Activated CD8-positive, alpha-beta memory T cell treated with anti-CD3 and anti-CD28 coated beads, Interleukin-2, amount 50 U/mL, for 4 hours (primary cell): ENCODE results near the gene GPC5.
"Not testable (repeated sequence)": the region's sequence is repeated elsewhere in the genome, so short reads cannot be mapped to it uniquely, and the experiment has no call there.

Experiments
- DNase-seq: peaks from one replicate; pipeline ENCODE4 v3.0.0-alpha.2; 2020

The GPC5 gene

DNA sequence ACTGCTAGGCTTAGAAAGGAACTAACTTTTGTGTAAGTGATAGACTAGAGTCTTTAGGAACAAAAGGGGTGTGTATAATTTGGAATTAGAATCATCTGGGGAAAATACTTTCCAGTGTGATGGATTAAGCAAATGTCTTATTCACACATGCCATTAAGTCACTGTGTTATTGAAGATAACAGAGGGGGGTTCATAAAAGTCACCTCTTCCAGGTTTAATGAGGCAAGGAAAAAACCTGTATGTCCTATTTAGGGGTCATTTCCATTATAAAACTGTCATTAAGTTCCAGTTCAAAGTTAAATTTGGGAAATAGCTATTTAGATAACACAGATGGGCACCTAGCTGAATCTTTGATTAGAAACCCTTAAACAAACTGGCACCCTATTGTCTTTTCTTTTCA lies 1323.2 kb downstream of the GPC5 start:
- DNase-seq: no peak

DNA sequence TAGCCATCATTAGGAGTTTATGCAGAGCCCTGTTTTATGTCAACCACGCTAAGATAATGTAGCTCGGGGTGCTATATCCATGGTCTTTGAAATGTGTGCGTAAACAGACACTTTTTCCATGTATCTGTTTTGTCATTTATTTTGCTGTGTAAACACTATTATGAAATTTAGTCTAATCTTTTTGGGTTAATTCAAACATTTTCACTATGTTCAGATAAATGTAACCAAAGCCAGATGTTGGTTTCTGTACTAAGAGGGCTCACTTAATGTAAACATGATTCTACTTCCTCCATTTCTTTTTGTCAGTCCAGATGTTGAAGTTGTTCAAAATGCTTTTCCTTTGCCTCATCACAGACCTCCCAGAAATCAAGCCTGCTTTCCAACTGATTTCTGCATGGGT lies 1328.7 kb downstream of the GPC5 start:
- no peak for DNase-seq

GRCh38 chr13:92734068-92734467 lies 1335.6 kb downstream of the GPC5 start:
- DNase-seq: no peak

- DNase-seq: no peak
Observed at GRCh38 chr13:92734545-92734944, 1336.1 kb downstream of the GPC5 start.

DNA sequence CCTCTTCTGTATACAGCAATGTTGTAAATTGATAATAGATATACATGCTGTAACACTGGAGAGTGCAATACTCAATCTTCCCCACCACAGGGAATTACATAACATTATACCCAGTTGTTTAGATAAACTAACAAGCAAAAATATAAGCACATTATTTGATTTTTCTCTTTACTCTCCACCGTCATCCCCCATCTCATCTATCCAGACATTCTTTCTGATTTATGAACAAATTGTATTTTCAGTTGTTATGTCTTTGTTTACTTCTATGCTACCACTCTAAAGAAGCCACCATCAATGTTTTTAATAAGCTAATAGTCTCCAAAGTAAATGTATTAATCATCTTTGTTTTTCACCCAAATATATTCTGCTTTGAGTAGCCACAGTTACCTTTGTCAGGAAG lies 1337.5 kb downstream of the GPC5 start:
- DNase-seq: no peak

DNA sequence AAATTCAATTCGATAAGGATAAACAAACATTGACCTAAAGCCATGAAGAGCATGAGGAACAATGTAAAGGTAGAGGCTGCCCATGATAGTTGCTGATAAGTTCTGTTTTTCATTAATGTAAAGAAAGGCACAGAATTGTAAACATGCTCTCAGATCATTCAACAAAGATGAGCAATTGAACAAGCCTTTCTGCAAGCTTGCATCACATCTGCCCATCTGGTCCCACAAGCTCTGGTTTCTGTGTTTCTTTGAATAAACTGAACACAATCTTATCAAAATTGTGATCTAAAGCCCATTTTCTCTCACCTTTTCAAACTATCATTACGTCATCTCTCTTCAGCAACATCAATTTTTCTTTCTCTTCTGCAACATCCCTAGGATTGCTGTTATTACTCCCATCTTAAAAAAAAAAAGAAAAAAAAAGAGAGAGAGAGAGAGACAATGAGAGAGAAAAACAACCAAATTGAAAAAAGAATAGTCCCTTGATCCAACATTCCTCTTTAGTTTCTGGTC lies 1340.9 kb downstream of the GPC5 start:
- no peak for DNase-seq

- DNase-seq: no peak
Observed at GRCh38 chr13:92743992-92744391, 1345.6 kb downstream of the GPC5 start.

GRCh38 chr13:92745258-92745657 lies 1346.8 kb downstream of the GPC5 start:
- no peak for DNase-seq

- not testable (repeated sequence) for DNase-seq
Observed at GRCh38 chr13:92752705-92753104, 1354.3 kb downstream of the GPC5 start.

GRCh38 chr13:92761710-92762109 lies 1363.3 kb downstream of the GPC5 start:
- DNase-seq: no peak

- DNase-seq: no peak
Observed at GRCh38 chr13:92767468-92767867, 1369.0 kb downstream of the GPC5 start.

DNA sequence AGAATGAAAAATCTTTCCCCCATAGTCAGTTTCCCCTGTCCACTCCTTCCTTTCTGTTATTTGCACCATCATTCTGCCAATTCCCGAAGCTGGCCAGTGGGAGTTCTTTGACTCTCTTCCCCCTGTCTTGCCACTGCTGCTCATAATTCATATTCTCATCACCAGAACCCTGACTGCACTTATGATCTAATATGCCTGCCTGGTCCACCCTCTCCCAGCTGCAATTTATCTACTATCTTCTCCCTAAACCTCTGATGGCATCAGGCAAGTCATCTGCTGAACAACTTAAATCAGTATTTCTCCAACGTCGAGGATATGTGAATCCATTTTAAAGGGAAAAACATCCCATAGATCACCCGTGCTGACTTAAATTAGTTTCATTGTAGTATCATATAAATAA lies 1370.2 kb downstream of the GPC5 start:
- DNase-seq: no peak

DNA sequence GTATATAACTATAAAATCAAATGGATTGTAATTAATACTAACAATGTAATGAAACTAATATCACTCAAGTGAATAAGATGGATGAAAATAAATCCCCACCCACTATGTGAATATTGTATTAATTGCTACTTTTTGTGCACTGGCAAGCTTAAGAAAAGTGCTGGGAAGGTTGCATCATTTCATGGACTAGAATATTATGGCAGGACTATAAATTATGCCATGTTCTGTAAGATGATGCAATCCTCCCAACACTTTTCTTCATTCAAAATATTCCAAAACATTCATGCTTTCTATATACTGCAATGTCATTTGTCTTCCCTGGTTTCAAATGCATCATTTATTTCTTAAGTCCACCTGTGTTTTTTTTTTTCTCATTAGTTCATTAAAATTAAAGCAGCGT lies 1370.6 kb downstream of the GPC5 start:
- DNase-seq: no peak

GRCh38 chr13:92775658-92776057 lies 1377.2 kb downstream of the GPC5 start:
- no peak for DNase-seq

GRCh38 chr13:92781965-92782690 lies 1383.7 kb downstream of the GPC5 start:
- no peak for DNase-seq

- DNase-seq: no peak
Observed at GRCh38 chr13:92802776-92803175, 1404.4 kb downstream of the GPC5 start.

DNA sequence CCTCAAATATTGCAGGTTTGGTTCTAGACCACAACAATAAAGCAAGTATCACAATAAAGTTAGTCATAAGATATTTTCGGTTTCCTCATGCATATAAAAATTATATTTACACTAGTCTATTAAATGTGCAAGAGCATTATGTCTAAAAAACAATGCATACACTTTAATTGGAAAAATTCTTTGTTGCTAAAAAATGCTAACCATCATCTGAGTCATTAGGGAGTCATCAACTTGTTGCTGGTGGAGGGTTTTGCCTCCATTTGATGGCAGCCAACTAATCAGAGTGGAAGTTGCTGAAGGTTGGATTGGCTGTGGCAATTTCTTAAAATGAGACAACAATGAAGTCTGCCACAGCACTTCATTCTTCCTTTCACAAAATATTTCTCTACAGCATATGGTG lies 1405.9 kb downstream of the GPC5 start:
- DNase-seq: no peak

DNA sequence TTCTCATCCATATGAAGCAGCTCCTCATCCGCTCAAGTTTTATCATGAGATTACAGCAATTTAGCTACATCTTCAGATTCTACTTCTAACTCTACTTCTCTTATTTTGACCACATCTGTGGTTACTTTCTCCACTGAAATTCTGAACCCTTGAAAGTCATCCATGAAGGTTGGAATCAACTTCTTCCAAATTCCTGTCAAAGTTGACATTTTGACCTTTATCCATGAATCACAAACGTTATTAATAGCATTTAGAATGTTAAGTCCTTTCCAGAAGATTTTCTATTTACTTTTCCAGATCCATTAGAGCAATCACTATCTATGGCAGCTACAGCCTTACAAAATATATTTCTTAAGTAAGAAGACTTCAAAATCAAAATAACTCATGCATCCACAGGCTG lies 1406.5 kb downstream of the GPC5 start:
- no peak for DNase-seq

DNA sequence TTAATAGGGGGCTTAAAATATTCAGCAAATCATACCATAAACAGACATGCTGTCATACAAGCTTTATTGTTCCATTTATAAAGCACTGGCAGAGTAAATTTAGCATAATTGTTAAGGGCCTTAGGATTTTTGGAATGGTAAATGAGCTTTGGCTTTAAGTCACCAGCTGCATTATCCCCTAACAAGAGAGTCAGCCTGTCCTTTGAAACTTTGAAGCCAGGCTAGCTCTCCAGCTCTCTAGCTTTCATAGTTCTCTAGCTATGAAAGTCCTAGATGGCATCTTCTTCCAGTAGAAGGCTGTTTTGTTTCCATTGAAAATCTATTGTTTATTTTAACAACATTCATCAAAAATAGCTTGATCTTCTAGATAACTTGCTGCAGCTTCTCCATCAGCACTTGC lies 1407.3 kb downstream of the GPC5 start:
- DNase-seq: no peak

GRCh38 chr13:92806215-92806614 lies 1407.8 kb downstream of the GPC5 start:
- no peak for DNase-seq

DNA sequence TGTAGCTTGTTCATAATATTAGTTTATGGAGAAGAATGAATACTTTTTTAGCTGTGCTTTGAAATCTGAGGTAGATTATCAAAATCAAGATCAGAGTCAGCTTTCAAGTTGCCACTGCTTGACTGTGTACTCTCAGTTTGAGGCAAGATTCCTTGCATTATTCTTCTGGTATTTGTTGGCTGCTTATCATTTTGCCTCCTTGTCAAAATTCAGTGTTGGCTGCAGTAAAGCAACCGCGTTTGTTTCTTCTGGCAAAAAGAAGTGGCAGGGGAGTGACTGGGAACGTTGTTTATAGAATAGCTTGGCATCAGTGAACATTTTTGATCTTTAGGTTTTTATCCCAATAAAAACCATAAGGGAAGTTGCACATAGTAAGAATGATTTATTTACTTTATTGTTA lies 1408.9 kb downstream of the GPC5 start:
- no peak for DNase-seq

- DNase-seq: no peak
Observed at GRCh38 chr13:92807966-92808365, 1409.5 kb downstream of the GPC5 start.

DNA sequence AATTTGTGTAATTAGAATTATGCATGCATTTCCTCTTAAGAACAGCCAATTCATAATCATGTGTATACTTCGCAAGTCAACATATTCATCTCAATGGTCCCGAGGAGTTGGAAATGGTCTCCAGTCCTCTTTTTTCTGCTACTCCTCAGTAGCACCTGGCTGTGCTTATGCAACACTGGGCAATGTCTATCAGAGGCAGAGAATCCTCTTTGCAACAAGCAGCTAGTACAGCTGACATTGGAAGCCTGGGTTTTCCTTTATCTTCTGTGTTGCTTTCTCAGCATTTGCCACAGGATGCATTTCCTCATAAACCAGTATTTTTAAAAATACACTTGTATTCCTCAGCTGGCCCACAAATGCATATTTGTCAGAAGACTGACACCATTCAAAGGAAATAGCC lies 1422.9 kb downstream of the GPC5 start:
- DNase-seq: no peak

DNA sequence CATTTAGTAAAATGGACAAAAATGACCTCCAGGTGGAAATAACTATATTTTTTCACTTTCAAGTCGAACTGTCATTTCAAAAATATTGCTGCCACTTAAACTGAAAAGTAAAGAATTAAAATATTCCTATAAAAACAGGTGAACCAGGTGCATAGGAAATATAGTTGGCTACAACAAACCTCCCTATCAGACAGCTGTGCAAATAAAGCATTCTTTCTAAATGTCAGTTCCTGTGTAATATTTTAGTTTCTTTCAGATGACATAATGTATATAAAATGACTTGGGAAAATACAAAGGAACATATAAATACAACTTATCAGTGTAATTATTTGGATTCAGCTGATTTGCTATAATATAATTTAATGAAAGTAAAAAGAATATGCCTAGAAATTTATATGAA lies 1424.6 kb downstream of the GPC5 start:
- DNase-seq: no peak

- DNase-seq: no peak
Observed at GRCh38 chr13:92825938-92826596, 1427.6 kb downstream of the GPC5 start.
